ENCODE measurements around the gene BICC1.

The BICC1 gene

GRCh38 chr10:58818900-58819299, 306.2 kb downstream of the BICC1 start:
- H3K9me2 ChIP-seq (ENCODE audit: low read depth, low read length), result no peaks in the 10 kb centered on the region
- H3K9me3 ChIP-seq (ENCODE audit: low read length), result no peaks in the 10 kb centered on the region
- H3K27me3 ChIP-seq (ENCODE audit: insufficient read depth, low read length), result no peaks in the 10 kb centered on the region
- no peaks in the 10 kb centered on the region for H3K36me3 ChIP-seq (ENCODE audit: insufficient read depth, low read length)
- no peak for TF ChIP-seq EZH2 (IDR thresholded peaks at IDR 0.05; ENCODE audit: borderline replicate concordance, low read length)
- no peak for TF ChIP-seq CTCF (IDR thresholded peaks at IDR 0.05; ENCODE audit: low read length)
- H3F3A ChIP-seq (ENCODE audit: insufficient read depth, low read length), result no peaks in the 10 kb centered on the region
- no peaks in the 10 kb centered on the region for H4K20me1 ChIP-seq (ENCODE audit: insufficient read depth, low read length)
- H3K4me3 ChIP-seq (ENCODE audit: low read depth, low read length, poor library complexity, severe bottlenecking), result no peak overlapping the region
- no peaks in the 10 kb centered on the region for H3K79me2 ChIP-seq (ENCODE audit: insufficient read depth, low read length)
- H3K9ac ChIP-seq (ENCODE audit: low read length), result no peak overlapping the region
- no peak overlapping the region for H3K27ac ChIP-seq (ENCODE audit: low read depth, low read length, poor library complexity, severe bottlenecking)
- H3K4me2 ChIP-seq (ENCODE audit: low read length), result no peak overlapping the region
- H2AFZ ChIP-seq (ENCODE audit: low read length), result no peak overlapping the region
- no peaks in the 10 kb centered on the region for H3K4me1 ChIP-seq (ENCODE audit: insufficient read depth, low read length, severe bottlenecking)

- no peak overlapping the region for H3K27ac ChIP-seq (ENCODE audit: low read depth, low read length, poor library complexity, severe bottlenecking)
- TF ChIP-seq EZH2 (IDR thresholded peaks at IDR 0.05; ENCODE audit: borderline replicate concordance, low read length), result no peak
- no peak for TF ChIP-seq CTCF (IDR thresholded peaks at IDR 0.05; ENCODE audit: low read length)
Measured at GRCh38 chr10:58820386-58820785, 307.7 kb downstream of the BICC1 start.

GRCh38 chr10:58820861-58821751, 308.4 kb downstream of the BICC1 start:
- no peaks in the 10 kb centered on the region for H3K9me2 ChIP-seq (ENCODE audit: low read depth, low read length)
- no peak overlapping the region for H2AFZ ChIP-seq (ENCODE audit: low read length)
- H3K27ac ChIP-seq (ENCODE audit: low read depth, low read length, poor library complexity, severe bottlenecking), result no peak overlapping the region
- no peaks in the 10 kb centered on the region for H3K27me3 ChIP-seq (ENCODE audit: insufficient read depth, low read length)
- H3K9ac ChIP-seq (ENCODE audit: low read length), result no peak overlapping the region
- H4K20me1 ChIP-seq (ENCODE audit: insufficient read depth, low read length), result no peaks in the 10 kb centered on the region
- H3K79me2 ChIP-seq (ENCODE audit: insufficient read depth, low read length), result no peaks in the 10 kb centered on the region
- H3K9me3 ChIP-seq (ENCODE audit: low read length), result no peaks in the 10 kb centered on the region
- no peaks in the 10 kb centered on the region for H3F3A ChIP-seq (ENCODE audit: insufficient read depth, low read length)
- no peak overlapping the region for H3K4me3 ChIP-seq (ENCODE audit: low read depth, low read length, poor library complexity, severe bottlenecking)
- TF ChIP-seq EZH2 (IDR thresholded peaks at IDR 0.05; ENCODE audit: borderline replicate concordance, low read length) (no peak), CTCF (IDR thresholded peaks at IDR 0.05; ENCODE audit: low read length) (no peak)
- H3K36me3 ChIP-seq (ENCODE audit: insufficient read depth, low read length), result no peaks in the 10 kb centered on the region
- no peaks in the 10 kb centered on the region for H3K4me1 ChIP-seq (ENCODE audit: insufficient read depth, low read length, severe bottlenecking)
- no peak overlapping the region for H3K4me2 ChIP-seq (ENCODE audit: low read length)

More at GRCh38 chr10:58820386-58820785, 307.7 kb downstream of the BICC1 start:
- H3K4me3 ChIP-seq (ENCODE audit: low read depth, low read length, poor library complexity, severe bottlenecking), result no peak overlapping the region
- no peaks in the 10 kb centered on the region for H3K36me3 ChIP-seq (ENCODE audit: insufficient read depth, low read length)
- H3F3A ChIP-seq (ENCODE audit: insufficient read depth, low read length), result no peaks in the 10 kb centered on the region
- H3K9ac ChIP-seq (ENCODE audit: low read length), result no peak overlapping the region
- no peaks in the 10 kb centered on the region for H3K9me2 ChIP-seq (ENCODE audit: low read depth, low read length)
- H3K9me3 ChIP-seq (ENCODE audit: low read length), result no peaks in the 10 kb centered on the region
- H3K79me2 ChIP-seq (ENCODE audit: insufficient read depth, low read length), result no peaks in the 10 kb centered on the region
- no peaks in the 10 kb centered on the region for H4K20me1 ChIP-seq (ENCODE audit: insufficient read depth, low read length)
- H3K4me2 ChIP-seq (ENCODE audit: low read length), result no peak overlapping the region
- H3K4me1 ChIP-seq (ENCODE audit: insufficient read depth, low read length, severe bottlenecking), result no peaks in the 10 kb centered on the region
- no peak overlapping the region for H2AFZ ChIP-seq (ENCODE audit: low read length)
- H3K27me3 ChIP-seq (ENCODE audit: insufficient read depth, low read length), result no peaks in the 10 kb centered on the region

Data from OCI-LY1 (cell line).